HepG2 (cell line): ENCODE results near the gene DUOXA1. TPM values are rescaled to one million over a fixed set of nuclear protein-coding genes. Genes with fewer than 3 reads are reported as not detected.

Source experiments
- AGO1 ChIP-seq: fragments of 200-400 bp; formaldehyde crosslinking; IDR thresholded peaks from 2 replicates; pipeline ENCODE4 v1.6.1; 2017; ENCODE audit warnings: mild to moderate bottlenecking, low read depth, low read length, moderate library complexity; ENCODE audit not compliant: poor library complexity, severe bottlenecking
- ETS1 ChIP-seq: sonication (generic); formaldehyde crosslinking; IDR thresholded peaks from 2 replicates; pipeline ENCODE4 v1.4.0; 2020; ENCODE audit warnings: missing genetic modification reagents
- GATAD2A ChIP-seq: IDR thresholded peaks from 2 replicates; pipeline ENCODE4 v1.6.1; 2016
- HNRNPL ChIP-seq: fragments of 200-400 bp; formaldehyde crosslinking; IDR thresholded peaks from 2 replicates; pipeline ENCODE4 v1.6.1; 2017; ENCODE audit warnings: mild to moderate bottlenecking, low read depth, low read length
- PRDM10 ChIP-seq: sonication (generic); formaldehyde crosslinking; IDR thresholded peaks from 2 replicates; pipeline ENCODE4 v1.4.0; 2020; ENCODE audit warnings: low read depth, missing genetic modification reagents
- SP2 ChIP-seq: sonication (generic); formaldehyde crosslinking; IDR thresholded peaks from 2 replicates; pipeline ENCODE4 v1.5.1; 2020; ENCODE audit warnings: mild to moderate bottlenecking, missing genetic modification reagents
- TCF12 ChIP-seq, 2 experiments: fragments of 450-650 bp in 1 of 2; sonication (generic) in 1 of 2; formaldehyde crosslinking in 1 of 2; IDR thresholded peaks; 2 replicates each; pipeline versions ENCODE4 v1.6.1 to v1.8.0; 2017 to 2022; ENCODE audit warnings: antibody characterized with exemption in 1 of 2, mild to moderate bottlenecking in 1 of 2, missing genetic modification reagents in 1 of 2, moderate library complexity in 1 of 2
- THAP9 ChIP-seq: sonication (generic); formaldehyde crosslinking; IDR thresholded peaks from 2 replicates; pipeline ENCODE4; 2020; ENCODE audit warnings: missing genetic modification reagents, mild to moderate bottlenecking, borderline replicate concordance
- ZMAT3 ChIP-seq: sonication (generic); formaldehyde crosslinking; conservative IDR thresholded peaks from 2 replicates; pipeline ENCODE4 v1.7.0; 2021; ENCODE audit warnings: missing genetic modification reagents
- ZNF350 ChIP-seq: sonication (generic); formaldehyde crosslinking; IDR thresholded peaks from 2 replicates; pipeline ENCODE4 v1.4.0; 2020; ENCODE audit warnings: mild to moderate bottlenecking, low read depth, missing genetic modification reagents, borderline replicate concordance
- ZNF362 ChIP-seq: sonication (generic); formaldehyde crosslinking; IDR thresholded peaks from 2 replicates; pipeline ENCODE4 v1.4.0; 2020; ENCODE audit warnings: missing genetic modification reagents, mild to moderate bottlenecking, borderline replicate concordance
- ZNF574 ChIP-seq: sonication (generic); formaldehyde crosslinking; IDR thresholded peaks from 2 replicates; pipeline ENCODE4 v1.4.0; 2020; ENCODE audit warnings: missing genetic modification reagents
- ZNF577 ChIP-seq: sonication (generic); formaldehyde crosslinking; IDR thresholded peaks from 2 replicates; pipeline ENCODE4 v1.4.0; 2020; ENCODE audit warnings: mild to moderate bottlenecking, low read depth, missing genetic modification reagents, borderline replicate concordance
- ZNF768 ChIP-seq: sonication (generic); formaldehyde crosslinking; IDR thresholded peaks from 2 replicates; pipeline ENCODE4 v1.4.0; 2020; ENCODE audit warnings: missing genetic modification reagents
- ZSCAN9 ChIP-seq: IDR thresholded peaks from 2 replicates; pipeline ENCODE4 v1.6.1; 2016; ENCODE audit warnings: borderline replicate concordance
- polyA plus RNA-seq, 8 experiments: library from polyadenylated mRNA; depleted of rRNA in 3 of 8; stranded (reverse) in 7 of 8; unstranded in 1 of 8; fragments of >200 nt; fragmentation: Illumina TruSeq in 4 of 8; extraction: Trizol in 4 of 8; gene quantifications; 2 replicates each; pipeline versions ENCODE4 v1.2.1 to v1.2.3, GENCODE V29; 2011 to 2016; ENCODE audit warnings: low read depth in 4 of 8, missing spikeins in 1 of 8, mixed read lengths in 1 of 8; ENCODE audit not compliant: insufficient read depth in 1 of 8
- total RNA-seq, 5 experiments: library from RNA; depleted of rRNA; stranded (reverse); fragments of >200 nt; fragmentation: Illumina TruSeq; extraction: Trizol; gene quantifications; 2 replicates each; pipeline ENCODE4 v1.2.3, GENCODE V29; 2016; ENCODE audit warnings: low read depth in 1 of 5

DUOXA1 gene
- total and polyA plus RNA-seq, 2 of the 13 experiments (the other 11 are each of a cell fraction or from before 2014, with no cell fraction given): not detected

- no peak for TF ChIP-seq TCF12 (IDR thresholded peaks at IDR 0.05)
- no peak for TF ChIP-seq TCF12 (CRISPR knock-in tag; IDR thresholded peaks at IDR 0.05)
- TF ChIP-seq HNRNPL: 0 out of 2 replicates have a peak, but pooled peaks have one; percentile 40
- peak; percentile 15; the same call in 1 of the 2 replicates for TF ChIP-seq SP2 (CRISPR knock-in tag)
- TF ChIP-seq PRDM10 (CRISPR knock-in tag): no peak
- no peak for TF ChIP-seq ZMAT3
- TF ChIP-seq ZNF574: 0 out of 2 replicates have a peak, but pooled peaks have one; percentile 24
- TF ChIP-seq ZSCAN9 (CRISPR knock-in tag): no peak
- TF ChIP-seq THAP9: no peak
- TF ChIP-seq AGO1: peak; percentile 96
- TF ChIP-seq ZNF362 (CRISPR knock-in tag): no peak
- no peak for TF ChIP-seq ZNF768 (CRISPR knock-in tag)
- TF ChIP-seq ZNF577 (CRISPR knock-in tag): no peak
- peak; percentile 39; the same call in 1 of the 2 replicates for TF ChIP-seq ZNF350 (CRISPR knock-in tag)
- TF ChIP-seq GATAD2A (CRISPR knock-in tag): peak; percentile 24; the same call in 1 of the 2 replicates
- TF ChIP-seq ETS1: no peak
Measured at GRCh38 chr15:45162771-45163507, 33.3 kb upstream of the DUOXA1 start (continued).
